Heart left ventricle (tissue), 16 donors: ENCODE data around the gene PRRT4. TPM values are rescaled to one million over a fixed set of nuclear protein-coding genes. Genes with fewer than 3 reads are reported as not detected.

ENCODE experiments used
- ATAC-seq, 4 donors: fragments of 200-7000 bp; cut with Tn5 transposase; one replicate each; pipeline ENCODE4 v1.9.1; 2020 to 2022; ENCODE audit warnings: moderate library complexity in 4 of 4, mild to moderate bottlenecking in 3 of 4, moderate number of reproducible peaks in 1 of 4
- DNase-seq, 5 donors: peaks; one replicate each; pipeline ENCODE4 v3.0.0-alpha.2; 2020
- H3K27ac ChIP-seq, 12 donors: fragments of 200-600 bp; sonication (generic) in 4 of 12; one replicate each; pipeline versions ENCODE4 v1.5.0 to v1.8.0; 2016 to 2022; ENCODE audit warnings: mild to moderate bottlenecking in 2 of 12
- H3K27me3 ChIP-seq, 9 donors: fragments of 200-600 bp; sonication (generic) in 2 of 9; one replicate each; pipeline versions ENCODE4 v1.5.1 to v1.8.0; 2016 to 2022; ENCODE audit warnings: mild to moderate bottlenecking in 3 of 9
- H3K36me3 ChIP-seq, 9 donors: fragments of 200-600 bp; sonication (generic) in 2 of 9; one replicate each; pipeline versions ENCODE4 v1.5.0 to v1.8.0; 2018 to 2022; ENCODE audit warnings: mild to moderate bottlenecking in 2 of 9
- H3K4me1 ChIP-seq, 12 donors: fragments of 200-600 bp; sonication (generic) in 4 of 12; one replicate each; pipeline versions ENCODE4 v1.5.0 to v1.8.0; 2016 to 2022; ENCODE audit warnings: mild to moderate bottlenecking in 3 of 12
- H3K4me3 ChIP-seq, 12 donors: fragments of 200-600 bp; sonication (generic) in 4 of 12; one replicate each; pipeline versions ENCODE4 v1.5.0 to v1.8.0; 2017 to 2022; ENCODE audit warnings: mild to moderate bottlenecking in 9 of 12, moderate library complexity in 4 of 12
- H3K9me3 ChIP-seq, 12 donors: fragments of 200-600 bp; sonication (generic) in 4 of 12; one replicate each; pipeline versions ENCODE4 v1.5.0 to v1.8.0; 2016 to 2022; ENCODE audit warnings: mild to moderate bottlenecking in 1 of 12
- CTCF ChIP-seq, 12 donors: fragments of 200-600 bp; sonication (generic) in 4 of 12; IDR thresholded peaks; one replicate each; pipeline versions ENCODE4 v1.5.0 to v1.8.0; 2018 to 2022; ENCODE audit warnings: antibody characterized with exemption in 12 of 12, mild to moderate bottlenecking in 5 of 12
- POLR2A ChIP-seq, 2 donors: fragments of 450-650 bp; IDR thresholded peaks; one replicate each; pipeline ENCODE4 v1.6.1; 2017; ENCODE audit warnings: antibody characterized with exemption in 2 of 2, mild to moderate bottlenecking in 2 of 2, moderate library complexity in 2 of 2
- WGBS, 4 donors: extraction: QIAGEN DNeasy Blood & Tissue Kit in 2 of 4; methylation state at CpG; one replicate each; pipeline versions ENCODE4 v1.1.5 to v1.1.7; 2013 to 2018; 5-methylcytosine and 5-hydroxymethylcytosine counted together
- intact Hi-C, 10 donors: fragments of 100-400 bp; cut with DNase I; formaldehyde crosslinking; loops; one replicate each; pipeline versions ENCODE4 v1.11.1 to v1.14.2; 2022
- polyA plus RNA-seq, 2 donors: library from polyadenylated mRNA; stranded (reverse); fragments of 200-250 nt; gene quantifications; one replicate each; pipeline ENCODE4 v1.2.3, GENCODE V29; 2013
- total RNA-seq, 9 donors: library from RNA; depleted of rRNA in 2 of 9; stranded (reverse); fragments of >200 nt in 2 of 9; fragmentation: NEBNext Ultra II Directional in 3 of 9; extraction: Animal tissue kit (Norgen Biotek cat#: 25700) in 3 of 9; gene quantifications; one replicate each; pipeline versions ENCODE4 v1.1.0 to v1.2.4, GENCODE V29; 2016 to 2023
- donor health status: ischemic (EF 13 %, LVEDD 7.1; RV severe dilation, severe dysfunction).
- donor health status: healthy with polysubstance abuse.
- donor health status: DM: no; HTN: yes; CAD: no.
- donor health status: DM: no; HTN: no; CAD: no.
- donor health status: ischemic (EF 25% LVEDD 6.9; RV normal size, moderate dysfunction).
- donor health status: ischemic (EF 25% LVEDD 5.7; RV mildly dilated, moderate dysfunction).
- donor health status: healthy.
- donor health status: DM: yes; HTN: yes; CAD: no.
- donor health status: ischemic (EF 35%, LVEDD 5.7; RV mildly dilated, moderate dysfunction).
- donor health status: nonischemic (EF 11% LVEDD 7.7; RV severe dilation, severe dysfunction).
- donor health status: DM: yes; HTN: yes; CAD: no.
- donor health status: PGD.
- donor health status: ischemic (EF 29% LVEDD 5.4; RV normal size, mild dysfunction).
- donor health status: nonischemic (EF 23%, LVEDD 6.1; RV moderate dilation, normal function).

The PRRT4 gene
- total and polyA plus RNA-seq, 11 donors, result 0.31 to 3.1 (median 1.9) TPM

DNA sequence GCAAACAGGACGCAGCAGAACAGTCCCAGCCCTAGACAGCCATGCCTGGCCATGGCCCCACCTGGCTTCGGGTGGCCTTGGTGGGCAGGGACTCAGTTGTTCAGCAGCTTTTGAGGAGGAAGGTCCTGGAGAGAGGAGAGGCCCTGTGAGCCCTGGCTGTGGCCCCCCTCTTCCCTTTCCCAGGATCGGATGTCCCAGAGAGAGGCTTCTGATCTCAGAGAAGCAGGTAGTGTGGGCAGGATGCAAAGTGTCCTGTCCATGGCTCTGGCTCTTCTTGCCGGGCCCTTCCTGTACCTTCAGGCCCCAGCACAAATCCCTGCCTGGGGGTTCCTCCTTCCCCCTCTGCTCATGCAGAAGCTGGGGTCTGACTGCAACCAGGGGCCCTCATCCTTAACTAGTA, 1.6 kb downstream of the PRRT4 start:
- Histone ChIP-seq H3K27me3 (peaks cover 0 to 22% (median 0%) of the 10 kb centered on the region in 9 donors), H3K36me3 (no peaks in the 10 kb centered on the region), H3K4me1 (peaks cover 0 to 30% (median 9%) of the 10 kb centered on the region in 12 donors), H3K9me3 (no peaks in the 10 kb centered on the region), H3K27ac (peak overlapping the region in 1 of 12 donors; percentile 56), H3K4me3 (peak overlapping the region in 1 of 12 donors; percentile 65)
- WGBS, 4 donors, result 80 to 93% (median 87%) methylated on average over 3 to 4 of the region's 4 CpGs
- no peak for DNase-seq
- ATAC-seq, result no peak
- TF ChIP-seq POLR2A (IDR thresholded peaks at IDR 0.05) (no peak), CTCF (IDR thresholded peaks at IDR 0.05) (no peak)
- intact Hi-C loops, result no loop called here

DNA sequence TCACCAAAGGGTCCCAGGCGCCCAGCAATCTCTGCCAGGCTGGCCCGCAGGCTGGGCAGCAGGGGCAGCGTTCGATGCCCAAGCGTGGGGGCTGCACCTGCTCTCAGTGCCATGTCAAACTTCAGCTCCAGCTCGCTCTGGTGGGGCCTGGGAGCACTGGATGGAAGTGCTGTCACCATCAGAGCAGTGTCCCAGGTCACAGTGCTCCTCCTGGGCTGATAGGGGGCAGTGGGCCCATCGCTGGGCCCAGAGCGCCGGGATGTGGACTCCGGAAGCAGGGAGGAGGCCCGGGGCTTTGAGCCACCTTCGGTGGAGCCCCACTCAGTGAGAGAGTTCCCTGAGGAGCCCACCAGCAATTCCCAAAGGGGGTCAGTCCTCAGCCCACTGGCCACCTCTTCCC, 2.2 kb downstream of the PRRT4 start:
- H3K27me3 ChIP-seq, result peaks cover 0 to 22% (median 0%) of the 10 kb centered on the region in 9 donors
- intact Hi-C loops, result no loop called here
- peaks cover 0 to 30% (median 9%) of the 10 kb centered on the region in 12 donors for H3K4me1 ChIP-seq
- no peak for TF ChIP-seq CTCF (IDR thresholded peaks at IDR 0.05)
- no peak for TF ChIP-seq POLR2A (IDR thresholded peaks at IDR 0.05)
- WGBS, 4 donors, result 92 to 98% (median 97%) methylated on average over 6 to 12 of the region's 12 CpGs
- no peak for ATAC-seq
- H3K27ac ChIP-seq, result no peak overlapping the region
- no peaks in the 10 kb centered on the region for H3K36me3 ChIP-seq
- no peak for DNase-seq
- H3K9me3 ChIP-seq, result no peaks in the 10 kb centered on the region
- H3K4me3 ChIP-seq, result no peak overlapping the region

DNA sequence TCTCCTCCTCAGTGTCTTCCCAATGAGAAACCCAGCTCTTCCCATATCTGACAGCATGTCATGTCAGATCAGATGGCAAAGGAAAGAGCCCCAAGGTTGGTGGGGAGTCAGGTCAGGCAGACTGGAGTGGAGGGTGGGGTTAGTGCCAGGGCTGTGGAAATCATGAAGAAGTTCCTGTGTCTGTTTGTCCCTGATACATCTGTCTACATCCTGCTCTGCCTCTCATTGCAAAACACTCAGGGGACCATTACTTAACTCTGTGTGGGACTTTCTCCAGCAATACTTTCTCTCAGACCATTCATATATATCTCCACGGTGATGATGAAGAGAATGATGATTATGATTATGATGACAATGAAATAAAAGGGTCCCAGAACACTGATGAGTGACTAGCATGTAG, 3.3 kb downstream of the PRRT4 start:
- Histone ChIP-seq H3K27me3 (peaks cover 0 to 23% (median 5%) of the 10 kb centered on the region in 9 donors), H3K36me3 (no peaks in the 10 kb centered on the region), H3K4me3 (no peak overlapping the region), H3K9me3 (no peaks in the 10 kb centered on the region), H3K27ac (no peak overlapping the region), H3K4me1 (peaks cover 0 to 30% (median 9%) of the 10 kb centered on the region in 12 donors)
- no peak for ATAC-seq
- intact Hi-C loops, result no loop called here
- no peak for DNase-seq
- WGBS, 4 donors, result 74 to 89% (median 79%) methylated on average over 1 of the region's 1 CpG
- TF ChIP-seq POLR2A (IDR thresholded peaks at IDR 0.05) (no peak), CTCF (IDR thresholded peaks at IDR 0.05) (no peak)

- DNase-seq (peak in 4 of 5 donors; percentile 48 to 69 (median 53)), ATAC-seq (peak; percentile 76 to 95 (median 90))
- 35 to 56% (median 53%) methylated on average over 2 to 6 of the region's 6 CpGs for WGBS, 4 donors
- H3K9me3 ChIP-seq, result no peaks in the 10 kb centered on the region
- intact Hi-C loops, result no loop called here
- peak overlapping the region in 2 of 12 donors; percentile 19 to 48 for H3K27ac ChIP-seq
- TF ChIP-seq CTCF (IDR thresholded peaks at IDR 0.05) (no peak), POLR2A (IDR thresholded peaks at IDR 0.05) (no peak)
- peaks cover 0 to 34% (median 11%) of the 10 kb centered on the region in 12 donors for H3K4me1 ChIP-seq
- H3K4me3 ChIP-seq, result no peak overlapping the region
- H3K27me3 ChIP-seq, result peaks cover 0 to 27% (median 10%) of the 10 kb centered on the region in 9 donors
- no peaks in the 10 kb centered on the region for H3K36me3 ChIP-seq
These were observed 4.3 kb downstream of the PRRT4 start for GRCh38 chr7:128357217-128357613.
